ENCODE data around the gene JAG1.

- TF ChIP-seq RAD21 (IDR thresholded peaks at IDR 0.05; ENCODE audit: low read depth) = peak; percentile 58; the same call in 1 of the 2 replicates
- TF ChIP-seq TCF12 (IDR thresholded peaks at IDR 0.05; ENCODE audit: low read depth) = no peak
- TF ChIP-seq TAF1 (IDR thresholded peaks at IDR 0.05; ENCODE audit: low read depth) = no peak
- TF ChIP-seq YY1 (IDR thresholded peaks at IDR 0.05; ENCODE audit: low read depth) = no peak
- TF ChIP-seq MAX (IDR thresholded peaks at IDR 0.05) = no peak
Observed at GRCh38 chr20:10674684-10675449, 1.1 kb upstream of the JAG1 start.

Data from Ishikawa (cell line).